Small intestine (tissue), 7 donors: ENCODE measurements around the gene SPAG7. TPM values are rescaled to one million over a fixed set of nuclear protein-coding genes. Genes with fewer than 3 reads are reported as not detected.

Source experiments
- DNase-seq, 2 donors: peaks; one replicate each; pipeline versions ENCODE4 v3.0.0 to v3.0.0-alpha.2; 2013
- FAIRE-seq: peaks from 2 replicates; lab custom pipeline; 2012; peaks lifted over from hg19 to GRCh38; lab: Jason Lieb, UNC
- H3K27ac ChIP-seq, 3 donors: one replicate each; pipeline ENCODE4 v1.5.1; 2013; ENCODE audit warnings: low read length in 2 of 3, mild to moderate bottlenecking in 2 of 3, control low read depth in 1 of 3, inconsistent platforms in 1 of 3, low read depth in 1 of 3, moderate library complexity in 1 of 3
- H3K27me3 ChIP-seq, 3 donors: one replicate each; pipeline ENCODE4 v1.6.1; 2013; ENCODE audit warnings: low read length in 3 of 3, inconsistent platforms in 1 of 3; ENCODE audit not compliant: control insufficient read depth in 3 of 3, insufficient read depth in 3 of 3
- H3K36me3 ChIP-seq, 3 donors: one replicate each; pipeline ENCODE4 v1.6.1; 2013; ENCODE audit warnings: low read length in 3 of 3, inconsistent platforms in 1 of 3, low read depth in 1 of 3, mild to moderate bottlenecking in 1 of 3, moderate library complexity in 1 of 3; ENCODE audit not compliant: control insufficient read depth in 3 of 3, insufficient read depth in 2 of 3
- H3K4me1 ChIP-seq, 3 donors: one replicate each; pipeline ENCODE4 v1.6.1; 2013; ENCODE audit warnings: low read length in 2 of 3, inconsistent platforms in 1 of 3, low read depth in 1 of 3, mild to moderate bottlenecking in 1 of 3, moderate library complexity in 1 of 3; ENCODE audit not compliant: control insufficient read depth in 3 of 3, insufficient read depth in 2 of 3
- H3K4me3 ChIP-seq, 3 donors: one replicate each; pipeline ENCODE4 v1.5.1; 2013; ENCODE audit warnings: low read length in 3 of 3, control low read depth in 1 of 3, inconsistent platforms in 1 of 3, low read depth in 1 of 3, mild to moderate bottlenecking in 1 of 3, moderate library complexity in 1 of 3
- H3K9me3 ChIP-seq, 2 donors: one replicate each; pipeline ENCODE4 v1.6.1; 2013; ENCODE audit warnings: low read depth in 1 of 2, low read length in 1 of 2; ENCODE audit not compliant: control insufficient read depth in 2 of 2, insufficient read depth in 1 of 2
- WGBS, 3 donors: extraction: QIAGEN DNeasy Blood & Tissue Kit; methylation state at CpG; one replicate each; pipeline ENCODE4 v1.1.7; 2013; 5-methylcytosine and 5-hydroxymethylcytosine counted together
- polyA plus RNA-seq, 4 donors: library from polyadenylated mRNA; stranded (reverse) in 3 of 4; unstranded in 1 of 4; fragments of 200-250 nt in 3 of 4; fragments of 120-200 nt in 1 of 4; gene quantifications; one replicate each; pipeline versions ENCODE4 v1.2.1 to v1.2.3, GENCODE V29; 2013
- donor health status: healthy with polysubstance abuse.
- donor health status: control.
- donor health status: control.
- donor health status: Bipolar disorder and iron deficiency.
- donor health status: healthy.

Gene SPAG7
- polyA plus RNA-seq, 4 donors = 76.7 to 101 (median 80.0) TPM

GRCh38 chr17:4946312-4946976, 21.2 kb downstream of the SPAG7 start:
- H3K27me3 ChIP-seq = no peaks in the 10 kb centered on the region
- peaks cover 4 to 42% (median 18%) of the 10 kb centered on the region in 3 donors for H3K4me1 ChIP-seq
- H3K4me3 ChIP-seq = peak overlapping the region; percentile 87 to 99 (median 93)
- FAIRE-seq = no peak
- H3K9me3 ChIP-seq = no peaks in the 10 kb centered on the region
- no peak for DNase-seq
- peak overlapping the region; percentile 86 to 97 (median 86) for H3K27ac ChIP-seq
- 8 to 21% (median 8%) methylated on average over 16 of the region's 16 CpGs for WGBS, 3 donors
- peaks cover 0 to 51% (median 24%) of the 10 kb centered on the region in 3 donors for H3K36me3 ChIP-seq

GRCh38 chr17:4945944-4946280, 21.7 kb downstream of the SPAG7 start:
- peaks cover 4 to 40% (median 22%) of the 10 kb centered on the region in 3 donors for H3K4me1 ChIP-seq
- DNase-seq = no peak
- H3K36me3 ChIP-seq = peaks cover 0 to 51% (median 24%) of the 10 kb centered on the region in 3 donors
- FAIRE-seq = no peak
- 16 to 27% (median 21%) methylated on average over 3 to 4 of the region's 4 CpGs for WGBS, 3 donors
- no peaks in the 10 kb centered on the region for H3K27me3 ChIP-seq
- H3K9me3 ChIP-seq = no peaks in the 10 kb centered on the region
- H3K27ac ChIP-seq = peak overlapping the region; percentile 86 to 97 (median 86)
- peak overlapping the region in 2 of 3 donors; percentile 87 to 93 for H3K4me3 ChIP-seq

DNA sequence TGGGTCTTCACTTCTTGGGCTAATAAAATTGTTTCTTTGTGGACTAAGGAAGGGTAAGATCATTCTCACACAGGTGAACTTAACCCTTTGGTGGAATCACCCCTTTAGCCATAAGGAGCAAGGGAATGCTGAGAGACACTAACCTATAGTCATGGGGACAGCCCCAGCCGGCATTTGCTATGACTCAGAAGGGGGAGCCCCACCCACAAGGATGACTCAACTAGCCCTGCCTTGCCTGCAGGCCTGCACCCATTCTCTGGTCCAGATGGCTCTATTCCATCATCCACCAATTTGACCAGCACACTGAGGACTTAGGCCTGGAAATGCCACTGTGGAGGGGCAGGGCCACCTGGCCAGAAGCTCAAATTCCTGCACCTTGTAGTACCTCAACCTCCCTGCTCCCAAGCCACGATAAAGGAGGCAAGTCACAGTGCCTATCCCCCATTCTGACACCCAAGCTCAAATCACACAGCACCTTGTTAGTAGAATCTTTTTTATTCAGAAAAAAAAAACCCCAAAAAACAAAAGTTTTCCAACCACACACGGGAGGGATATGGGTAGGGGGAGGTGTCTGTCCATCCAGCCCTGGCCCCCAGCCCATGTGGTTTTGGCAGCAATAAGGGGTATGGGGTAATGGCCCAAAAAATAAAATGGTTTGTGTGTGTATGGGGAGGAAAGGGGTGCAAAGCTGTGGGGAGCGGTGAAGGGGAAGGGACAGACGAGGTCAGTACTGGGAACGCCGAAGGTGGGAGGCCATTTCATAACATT, 22.3 kb downstream of the SPAG7 start:
- 17 to 29% (median 18%) methylated on average over 7 of the region's 7 CpGs for WGBS, 3 donors
- Histone ChIP-seq H3K4me3 (peak overlapping the region in 1 of 3 donors; percentile 87), H3K27me3 (no peaks in the 10 kb centered on the region), H3K4me1 (peaks cover 4 to 34% (median 17%) of the 10 kb centered on the region in 3 donors), H3K36me3 (peaks cover 0 to 51% (median 24%) of the 10 kb centered on the region in 3 donors), H3K9me3 (no peaks in the 10 kb centered on the region), H3K27ac (peak overlapping the region; percentile 37 to 86 (median 86))
- FAIRE-seq (no peak), DNase-seq (peak; percentile 71 to 92)

DNA sequence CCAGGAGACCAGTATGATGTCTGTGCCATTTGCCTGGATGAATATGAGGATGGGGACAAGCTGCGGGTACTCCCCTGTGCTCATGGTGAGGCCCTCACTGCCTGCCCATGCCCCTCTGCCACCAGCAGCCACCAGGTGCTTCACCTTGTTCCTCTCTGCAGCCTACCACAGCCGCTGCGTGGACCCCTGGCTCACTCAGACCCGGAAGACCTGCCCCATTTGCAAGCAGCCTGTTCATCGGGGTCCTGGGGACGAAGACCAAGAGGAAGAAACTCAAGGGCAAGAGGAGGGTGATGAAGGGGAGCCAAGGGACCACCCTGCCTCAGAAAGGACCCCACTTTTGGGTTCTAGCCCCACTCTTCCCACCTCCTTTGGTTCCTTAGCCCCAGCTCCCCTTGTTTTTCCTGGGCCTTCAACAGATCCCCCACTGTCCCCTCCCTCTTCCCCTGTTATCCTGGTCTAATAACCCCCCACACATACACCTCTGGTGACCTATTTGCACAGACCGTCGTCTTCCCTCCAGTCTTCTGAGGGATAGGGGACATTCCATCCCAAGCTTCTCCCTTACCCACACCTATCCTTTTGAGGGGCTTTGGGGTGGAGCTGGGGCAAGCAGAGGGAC, 23.0 kb downstream of the SPAG7 start:
- no peaks in the 10 kb centered on the region for H3K9me3 ChIP-seq
- H3K4me3 ChIP-seq = peak overlapping the region in 1 of 3 donors; percentile 5
- FAIRE-seq (no peak), DNase-seq (no peak)
- no peaks in the 10 kb centered on the region for H3K27me3 ChIP-seq
- H3K36me3 ChIP-seq = peaks cover 0 to 51% (median 24%) of the 10 kb centered on the region in 3 donors
- H3K27ac ChIP-seq = peak overlapping the region; percentile 37 to 86 (median 86)
- peaks cover 4 to 31% (median 17%) of the 10 kb centered on the region in 3 donors for H3K4me1 ChIP-seq
- WGBS, 3 donors = 43 to 58% (median 48%) methylated on average over 8 of the region's 8 CpGs

DNA sequence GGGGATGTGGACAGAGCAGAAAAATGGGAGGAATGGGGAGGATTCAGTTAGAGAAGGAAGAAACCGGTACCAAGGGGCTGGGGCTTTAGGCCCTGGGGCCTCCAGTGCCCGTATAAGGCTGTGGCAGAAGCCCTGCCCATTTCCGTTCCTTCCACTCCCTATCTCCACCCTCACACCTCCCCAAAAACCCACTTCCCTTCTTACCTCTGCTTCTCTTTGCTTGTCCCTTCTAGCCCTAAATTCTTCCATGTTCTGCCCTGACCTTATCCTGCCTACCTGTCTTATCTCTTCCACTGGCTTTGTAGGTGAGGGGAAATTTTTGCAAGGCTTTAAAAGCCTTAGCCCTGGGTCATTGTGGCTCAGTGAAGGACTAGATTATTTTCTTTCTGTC, 23.5 kb downstream of the SPAG7 start:
- Histone ChIP-seq H3K4me1 (peaks cover 4 to 31% (median 17%) of the 10 kb centered on the region in 3 donors), H3K27ac (peak overlapping the region in 2 of 3 donors; percentile 86), H3K36me3 (peaks cover 0 to 51% (median 24%) of the 10 kb centered on the region in 3 donors), H3K27me3 (no peaks in the 10 kb centered on the region), H3K9me3 (no peaks in the 10 kb centered on the region), H3K4me3 (peak overlapping the region in 1 of 3 donors; percentile 5)
- WGBS, 3 donors = 25 to 70% (median 39%) methylated on average over 3 of the region's 3 CpGs
- FAIRE-seq = no peak
- DNase-seq = peak in 1 of 2 donors; percentile 53

DNA sequence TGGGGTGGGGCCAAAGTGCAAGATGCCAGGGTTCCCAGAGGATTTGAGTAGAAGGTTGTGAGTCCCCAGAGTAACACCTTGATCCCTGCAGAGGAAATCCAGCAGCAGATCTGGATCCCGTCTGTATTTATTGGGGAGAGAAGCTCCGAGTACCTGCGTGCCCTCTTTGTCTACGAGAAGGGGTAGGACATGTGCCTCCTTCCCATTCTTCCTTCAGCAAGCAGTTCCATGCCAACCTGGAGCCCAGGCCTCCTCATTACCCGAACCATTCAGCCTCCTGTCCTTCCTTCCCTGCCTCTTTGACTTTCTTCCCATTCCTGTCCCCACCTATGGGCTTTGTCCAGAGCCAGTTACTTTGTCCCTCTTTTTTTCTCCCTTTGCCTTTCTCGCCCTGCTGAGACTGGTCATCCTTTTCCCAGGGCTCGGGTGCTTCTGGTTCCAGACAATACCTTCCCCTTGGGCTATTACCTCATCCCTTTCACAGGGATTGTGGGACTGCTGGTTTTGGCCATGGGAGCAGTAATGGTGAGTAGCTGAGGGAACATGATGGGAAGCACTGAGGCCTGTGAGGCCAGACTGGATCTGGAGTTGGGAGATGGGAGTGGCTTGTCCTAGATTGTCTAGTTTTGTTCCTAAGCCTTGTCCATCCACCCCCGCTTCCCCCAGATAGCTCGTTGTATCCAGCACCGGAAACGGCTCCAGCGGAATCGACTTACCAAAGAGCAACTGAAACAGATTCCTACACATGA, 24.7 kb downstream of the SPAG7 start:
- DNase-seq (no peak), FAIRE-seq (no peak)
- Histone ChIP-seq H3K36me3 (peaks cover 0 to 60% (median 24%) of the 10 kb centered on the region in 3 donors), H3K4me1 (peaks cover 7 to 43% (median 17%) of the 10 kb centered on the region in 3 donors), H3K9me3 (no peaks in the 10 kb centered on the region), H3K27me3 (no peaks in the 10 kb centered on the region), H3K27ac (peak overlapping the region in 2 of 3 donors; percentile 4 to 13), H3K4me3 (no peak overlapping the region)
- WGBS, 3 donors = 76 to 79% (median 79%) methylated on average over 13 of the region's 13 CpGs

DNA sequence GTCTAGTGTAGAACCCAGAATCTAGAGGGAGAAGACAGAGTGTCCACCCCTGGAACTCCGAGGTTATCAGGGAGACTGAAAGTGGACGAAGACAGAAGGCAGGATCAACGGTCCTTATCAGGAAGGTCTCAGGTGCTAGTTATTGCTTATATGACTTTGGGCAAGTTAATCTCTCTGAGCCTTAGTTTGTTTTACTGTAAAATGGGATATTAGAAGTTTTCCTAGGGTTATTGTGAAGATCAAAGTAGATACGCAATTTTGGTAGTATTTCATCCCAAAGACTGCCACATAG, 26.4 kb downstream of the SPAG7 start:
- Histone ChIP-seq H3K4me3 (peak overlapping the region; percentile 62 to 97 (median 62)), H3K4me1 (peaks cover 7 to 38% (median 15%) of the 10 kb centered on the region in 3 donors), H3K36me3 (peaks cover 2 to 68% (median 26%) of the 10 kb centered on the region in 3 donors), H3K9me3 (no peaks in the 10 kb centered on the region), H3K27me3 (no peaks in the 10 kb centered on the region), H3K27ac (peak overlapping the region; percentile 87 to 96 (median 93))
- 14 to 39% (median 18%) methylated on average over 4 of the region's 4 CpGs for whole genome bisulfite sequencing, 3 donors
- no peak for DNase-seq
- FAIRE-seq = no peak
